AG04450 (cell line): Measurements from ENCODE around the gene TMEM141. TPM values are rescaled to one million over a fixed set of nuclear protein-coding genes. Genes with fewer than 3 reads are reported as not detected.

Experiments
- CTCF ChIA-PET: fragments of 300-600, 350-600 bp; formaldehyde crosslinking; extraction: SDS; loops from one replicate; lab custom pipeline; 2022; ENCODE audit warnings: antibody characterized with exemption, inconsistent platforms; lab: Charles Lee
- POLR2A ChIA-PET: fragments of 350-600 bp; formaldehyde crosslinking; extraction: SDS; loops from one replicate; lab custom pipeline; 2021; ENCODE audit warnings: antibody characterized with exemption, inconsistent platforms; lab: Yijun Ruan, JAX
- DNase-seq: peaks from one replicate; pipeline ENCODE4 v3.0.0-alpha.2; 2011; ENCODE audit warnings: low read depth, low spot score
- H3K27ac ChIP-seq: one replicate; pipeline ENCODE4 v1.5.1; 2012; ENCODE audit warnings: low read depth, low read length, control low read depth
- H3K27me3 ChIP-seq: one replicate; pipeline ENCODE4 v1.6.0; 2012; ENCODE audit warnings: low read length; ENCODE audit not compliant: control insufficient read depth, insufficient read depth
- H3K4me3 ChIP-seq: 2 replicates; pipeline ENCODE4 v1.5.1; 2011; ENCODE audit warnings: mild to moderate bottlenecking, low read depth, low read length, control low read depth
- H3K9me3 ChIP-seq: 2 replicates; pipeline ENCODE4 v1.5.1; 2012; ENCODE audit warnings: low read length; ENCODE audit not compliant: control insufficient read depth, insufficient read depth
- CTCF ChIP-seq: IDR thresholded peaks from 2 replicates; pipeline ENCODE4 v1.5.1; 2011; ENCODE audit warnings: low read depth, low read length, control low read depth, inconsistent platforms
- polyA plus RNA-seq: library from polyadenylated mRNA; depleted of rRNA; stranded (reverse); fragments of >200 nt; gene quantifications from 2 replicates; pipeline ENCODE4 v1.2.3, GENCODE V29; 2011

The TMEM141 gene
- polyA plus RNA-seq, 1 experiment = 34.9 TPM

GRCh38 chr9:136804509-136805206, 13.5 kb downstream of the TMEM141 start:
- ChIA-PET CTCF (interaction anchor here (4.0 kb wide), 1 partner anchor 12 kb away, joined by 13 read pairs; no protein-coding TSS in a partner anchor), POLR2A (no interaction called here)
- Histone ChIP-seq H3K27ac (no peak overlapping the region), H3K4me3 (no peak overlapping the region), H3K9me3 (no peaks in the 10 kb centered on the region; the same call in 1 of the 2 replicates), H3K27me3 (peaks cover 22% of the 10 kb centered on the region)
- TF ChIP-seq CTCF = no peak
- no peak for DNase-seq

DNA sequence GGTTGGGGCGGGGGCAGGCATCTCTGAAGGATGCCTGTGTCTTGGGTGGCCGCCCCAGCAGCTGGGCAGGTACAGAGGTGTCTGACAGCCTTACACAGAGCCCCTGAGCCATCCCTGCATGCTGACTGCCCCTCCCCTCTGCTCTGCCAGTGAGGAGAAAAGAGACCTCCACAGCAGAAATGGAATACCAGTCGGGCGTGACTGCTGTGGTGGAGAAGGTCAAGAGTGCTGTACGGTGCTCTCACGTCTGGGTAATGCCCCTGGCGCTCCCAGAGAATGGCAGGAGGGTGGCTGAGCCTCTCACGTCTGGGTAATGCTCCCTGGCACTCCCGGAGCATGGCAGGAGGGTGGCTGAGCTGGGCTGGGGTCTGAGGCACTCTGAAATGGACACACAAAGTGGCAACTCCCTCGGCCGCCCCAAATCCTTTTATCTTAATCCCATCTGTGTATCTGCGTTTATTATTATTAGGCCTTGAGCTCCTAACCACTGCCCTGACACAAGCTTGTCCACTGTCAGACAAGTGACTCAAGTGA, 14.1 kb downstream of the TMEM141 start:
- Histone ChIP-seq H3K4me3 (no peak overlapping the region), H3K27me3 (peaks cover 17% of the 10 kb centered on the region), H3K9me3 (no peaks in the 10 kb centered on the region; the same call in 1 of the 2 replicates), H3K27ac (no peak overlapping the region)
- CTCF ChIA-PET = interaction anchor here (1.5 to 2.6 kb wide), 2 partner anchors 12 to 37 kb away, joined by 5 to 12 read pairs; partner anchors contain the start of gene AJM1
- POLR2A ChIA-PET = no interaction called here
- no peak for TF ChIP-seq CTCF
- no peak for DNase-seq

- H3K4me3 ChIP-seq = no peak overlapping the region
- no peak overlapping the region for H3K27ac ChIP-seq
- H3K9me3 ChIP-seq = no peaks in the 10 kb centered on the region; the same call in 1 of the 2 replicates
- TF ChIP-seq CTCF = no peak
- H3K27me3 ChIP-seq = peaks cover 9% of the 10 kb centered on the region
- DNase-seq = no peak
- ChIA-PET CTCF (interaction anchor here (1.5 to 2.6 kb wide), 2 partner anchors 13 to 36 kb away, joined by 5 to 12 read pairs; partner anchors contain the start of gene AJM1), POLR2A (no interaction called here)
These were observed 14.9 kb downstream of the TMEM141 start for GRCh38 chr9:136806067-136806466.

GRCh38 chr9:136806631-136807201, 15.6 kb downstream of the TMEM141 start:
- no peak overlapping the region for H3K27ac ChIP-seq

More at GRCh38 chr9:136806631-136807201, 15.6 kb downstream of the TMEM141 start:
- DNase-seq = no peak
- CTCF ChIA-PET = interaction anchor here (1.5 to 2.6 kb wide), 2 partner anchors 14 to 36 kb away, joined by 5 to 12 read pairs; partner anchors contain the start of gene AJM1
- Histone ChIP-seq H3K9me3 (no peaks in the 10 kb centered on the region; the same call in 1 of the 2 replicates), H3K4me3 (peak overlapping the region; percentile 78), H3K27me3 (peaks cover 6% of the 10 kb centered on the region)
- no peak for TF ChIP-seq CTCF
- POLR2A ChIA-PET = interaction anchor here (0.6 kb wide), 1 partner anchor 241 kb away, joined by 5 read pairs; no protein-coding TSS in a partner anchor
